Left lung (tissue), 14 donors: Measurements from ENCODE around the gene C10orf90. TPM values are rescaled to one million over a fixed set of nuclear protein-coding genes. Genes with fewer than 3 reads are reported as not detected.

Experiments used
- ATAC-seq: fragments of 200-7000 bp; cut with Tn5 transposase; one replicate; pipeline ENCODE4 v1.9.1; 2020; ENCODE audit warnings: moderate library complexity
- DNase-seq, 4 donors: peaks; one replicate each; pipeline ENCODE4 v3.0.0-alpha.2; 2013 to 2020
- H3K27ac ChIP-seq, 2 donors: fragments of 200-600 bp; sonication (generic) in 1 of 2; one replicate each; pipeline versions ENCODE4 v1.5.0 to v1.8.0; 2020 to 2021
- H3K27me3 ChIP-seq, 2 donors: fragments of 200-600 bp; sonication (generic) in 1 of 2; one replicate each; pipeline versions ENCODE4 v1.5.0 to v1.8.0; 2020 to 2021
- H3K36me3 ChIP-seq, 2 donors: fragments of 200-600 bp; sonication (generic) in 1 of 2; one replicate each; pipeline versions ENCODE4 v1.5.0 to v1.8.0; 2020 to 2021
- H3K4me1 ChIP-seq, 2 donors: fragments of 200-600 bp; one replicate each; pipeline ENCODE4 v1.8.0; 2021
- H3K4me3 ChIP-seq, 2 donors: fragments of 200-600 bp; sonication (generic) in 1 of 2; one replicate each; pipeline versions ENCODE4 v1.5.0 to v1.8.0; 2020 to 2021; ENCODE audit warnings: mild to moderate bottlenecking in 1 of 2
- H3K9me3 ChIP-seq, 2 donors: fragments of 200-600 bp; sonication (generic) in 1 of 2; one replicate each; pipeline versions ENCODE4 v1.5.0 to v1.8.0; 2020 to 2021
- intact Hi-C, 2 donors: fragments of 100-400 bp; cut with DNase I; formaldehyde crosslinking; loops; one replicate each; pipeline versions ENCODE4 v1.11.2 to v1.14.2; 2022
- long read RNA-seq, 12 donors: library from polyadenylated mRNA in 2 of 12; unstranded in 2 of 12; transcript quantifications; one replicate each; pipeline ENCODE4 v2.0.0 and lab custom pipeline, GENCODE V29; 2019 to 2026
- polyA plus RNA-seq, 6 donors: library from polyadenylated mRNA; unstranded; fragments of 120-200 nt; gene quantifications; one replicate each; pipeline ENCODE4 v1.2.1, GENCODE V29; 2013; ENCODE audit not compliant: insufficient read length in 6 of 6
- total RNA-seq, 2 donors: library from RNA; stranded (reverse); fragmentation: NEBNext Ultra II Directional; extraction: Animal tissue kit (Norgen Biotek cat#: 25700); gene quantifications; one replicate each; pipeline ENCODE4 v1.2.1, GENCODE V29; 2021
- TF ChIP-seq, protein P1 (sequence below), 2 donors: fragments of 200-600 bp; sonication (generic) in 1 of 2; IDR thresholded peaks; one replicate each; pipeline versions ENCODE4 v1.5.0 to v1.8.0; 2021; ENCODE audit warnings: antibody characterized with exemption in 2 of 2
- donor health status: DM: no; HTN: yes; CAD: no.
- donor health status: DM: no; HTN: no; CAD: no.

C10orf90 gene, protein sequence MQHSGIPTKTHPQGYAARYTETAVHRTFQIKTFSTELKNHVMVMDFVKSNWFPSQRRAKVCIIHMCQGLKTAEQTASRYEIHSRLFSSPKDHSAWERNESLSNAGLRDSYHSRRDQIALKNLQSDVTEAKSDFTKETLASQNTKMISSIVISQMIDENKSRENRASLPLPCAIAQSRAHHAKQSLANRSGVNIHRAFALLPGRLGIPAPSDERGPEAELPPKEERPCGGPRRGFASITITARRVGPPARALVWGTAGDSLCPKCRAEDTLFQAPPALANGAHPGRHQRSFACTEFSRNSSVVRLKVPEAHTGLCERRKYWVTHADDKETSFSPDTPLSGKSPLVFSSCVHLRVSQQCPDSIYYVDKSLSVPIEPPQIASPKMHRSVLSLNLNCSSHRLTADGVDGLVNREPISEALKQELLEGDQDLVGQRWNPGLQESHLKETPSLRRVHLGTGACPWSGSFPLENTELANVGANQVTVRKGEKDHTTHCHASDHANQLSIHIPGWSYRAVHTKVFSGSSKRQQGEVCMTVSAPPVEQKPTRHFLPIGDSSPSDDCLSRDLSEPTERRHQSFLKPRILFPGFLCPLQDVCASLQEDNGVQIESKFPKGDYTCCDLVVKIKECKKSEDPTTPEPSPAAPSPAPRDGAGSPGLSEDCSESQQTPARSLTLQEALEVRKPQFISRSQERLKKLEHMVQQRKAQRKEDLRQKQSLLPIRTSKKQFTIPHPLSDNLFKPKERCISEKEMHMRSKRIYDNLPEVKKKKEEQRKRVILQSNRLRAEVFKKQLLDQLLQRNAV
- total RNA-seq (not detected), polyA plus RNA-seq (10 to 100 TPM; 12.6 to 29.8 (median 20.5) TPM)
- long read RNA-seq, donor 1, transcript C10orf90-208 (4 exons, 1,025 nt), result major isoform, 6 of 12 reads
- long read RNA-seq, donor 1, partial matches to known transcripts, result 5 of 12 reads
- long read RNA-seq, donor 1, other reads (novel, unspliced or antisense), result 0 of 12 reads
- long read RNA-seq, donor 2, transcript C10orf90-208 (4 exons, 1,025 nt), result major isoform, 5 of 5 reads
- long read RNA-seq, donor 2, partial matches to known transcripts, result 0 of 5 reads
- long read RNA-seq, donor 2, other reads (novel, unspliced or antisense), result 0 of 5 reads
- long read RNA-seq, donor 3, result 0 reads
- long read RNA-seq, donor 4, result 0 reads
- long read RNA-seq, donor 5, transcript C10orf90-208 (4 exons, 1,025 nt), result major isoform, 7 of 7 reads
- long read RNA-seq, donor 5, partial matches to known transcripts, result 0 of 7 reads
- long read RNA-seq, donor 5, other reads (novel, unspliced or antisense), result 0 of 7 reads
- long read RNA-seq, donor 6, partial matches to known transcripts, result 0 of 1 reads
- long read RNA-seq, donor 6, other reads (novel, unspliced or antisense), result 0 of 1 reads
- long read RNA-seq, donor 7, partial matches to known transcripts, result 0 of 1 reads
- long read RNA-seq, donor 7, other reads (novel, unspliced or antisense), result 0 of 1 reads
- long read RNA-seq, donor 8, partial matches to known transcripts, result 0 of 3 reads
- long read RNA-seq, donor 8, other reads (novel, unspliced or antisense), result 0 of 3 reads
- long read RNA-seq, donor 9, result 0 reads
- long read RNA-seq, donor 10, result 0 reads
- long read RNA-seq, donor 11, partial matches to known transcripts, result 0 of 1 reads
- long read RNA-seq, donor 11, other reads (novel, unspliced or antisense), result 0 of 1 reads
- long read RNA-seq, donor 12, partial matches to known transcripts, result 0 of 3 reads
- long read RNA-seq, donor 12, other reads (novel, unspliced or antisense), result 0 of 3 reads

DNA sequence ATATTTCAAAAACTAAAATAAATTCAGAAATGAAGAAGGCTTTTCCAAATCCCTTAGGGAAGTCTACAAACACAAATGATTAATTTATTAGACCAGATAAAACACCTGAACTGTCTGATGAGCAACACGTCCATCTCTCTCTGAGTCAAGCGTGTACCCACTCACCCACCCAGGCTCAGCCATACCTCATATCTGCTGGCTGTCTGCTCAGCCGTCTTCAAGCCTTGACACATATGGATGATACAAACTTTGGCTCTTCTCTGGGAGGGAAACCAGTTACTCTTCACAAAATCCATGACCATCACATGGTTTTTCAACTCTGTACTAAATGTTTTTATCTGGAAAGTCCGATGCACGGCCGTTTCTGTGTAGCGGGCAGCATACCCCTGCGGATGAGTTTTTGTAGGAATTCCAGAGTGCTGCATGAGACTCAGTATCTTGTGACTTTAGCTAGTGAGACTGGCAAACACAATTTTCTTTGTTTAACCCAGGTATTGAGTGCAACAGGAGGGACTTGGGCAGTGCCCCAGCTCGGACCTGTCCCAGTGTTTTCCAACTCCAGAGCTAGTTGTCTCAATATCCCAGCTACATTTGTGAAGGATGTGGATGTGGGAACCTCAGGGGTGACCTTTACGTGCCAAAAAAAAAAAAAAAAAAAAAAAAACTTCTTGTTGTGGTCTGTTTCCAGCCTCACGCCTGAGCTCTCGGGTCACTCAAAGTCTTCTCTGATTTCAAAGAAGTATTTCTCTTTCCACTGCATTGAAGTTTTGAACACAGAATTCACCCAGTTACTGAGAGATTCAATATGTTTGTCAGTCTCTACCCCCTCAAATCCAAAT, at the start of gene C10orf90:
TSS of gene C10orf90 (minus strand) at position 638 of the 839 bp plus-strand sequence. CDS start at position 425, 213 bp downstream.
- no peak for DNase-seq
- no peaks in the 10 kb centered on the region for H3K4me1 ChIP-seq
- intact Hi-C loops, result no loop called here
- TF ChIP-seq, protein P1, sequence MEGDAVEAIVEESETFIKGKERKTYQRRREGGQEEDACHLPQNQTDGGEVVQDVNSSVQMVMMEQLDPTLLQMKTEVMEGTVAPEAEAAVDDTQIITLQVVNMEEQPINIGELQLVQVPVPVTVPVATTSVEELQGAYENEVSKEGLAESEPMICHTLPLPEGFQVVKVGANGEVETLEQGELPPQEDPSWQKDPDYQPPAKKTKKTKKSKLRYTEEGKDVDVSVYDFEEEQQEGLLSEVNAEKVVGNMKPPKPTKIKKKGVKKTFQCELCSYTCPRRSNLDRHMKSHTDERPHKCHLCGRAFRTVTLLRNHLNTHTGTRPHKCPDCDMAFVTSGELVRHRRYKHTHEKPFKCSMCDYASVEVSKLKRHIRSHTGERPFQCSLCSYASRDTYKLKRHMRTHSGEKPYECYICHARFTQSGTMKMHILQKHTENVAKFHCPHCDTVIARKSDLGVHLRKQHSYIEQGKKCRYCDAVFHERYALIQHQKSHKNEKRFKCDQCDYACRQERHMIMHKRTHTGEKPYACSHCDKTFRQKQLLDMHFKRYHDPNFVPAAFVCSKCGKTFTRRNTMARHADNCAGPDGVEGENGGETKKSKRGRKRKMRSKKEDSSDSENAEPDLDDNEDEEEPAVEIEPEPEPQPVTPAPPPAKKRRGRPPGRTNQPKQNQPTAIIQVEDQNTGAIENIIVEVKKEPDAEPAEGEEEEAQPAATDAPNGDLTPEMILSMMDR (IDR thresholded peaks at IDR 0.05), result no peak
- no peak within 1 kb of the TSS for H3K27ac ChIP-seq
- ATAC-seq, result no peak
- H3K4me3 ChIP-seq, result no peak within 1 kb of the TSS
- peaks cover 0 to 2% of the 10 kb centered on the region in 2 donors for H3K9me3 ChIP-seq
- peaks cover 0 to 21% of the 10 kb centered on the region in 2 donors for H3K27me3 ChIP-seq
- H3K36me3 ChIP-seq, result no peaks in the 10 kb centered on the region

DNA sequence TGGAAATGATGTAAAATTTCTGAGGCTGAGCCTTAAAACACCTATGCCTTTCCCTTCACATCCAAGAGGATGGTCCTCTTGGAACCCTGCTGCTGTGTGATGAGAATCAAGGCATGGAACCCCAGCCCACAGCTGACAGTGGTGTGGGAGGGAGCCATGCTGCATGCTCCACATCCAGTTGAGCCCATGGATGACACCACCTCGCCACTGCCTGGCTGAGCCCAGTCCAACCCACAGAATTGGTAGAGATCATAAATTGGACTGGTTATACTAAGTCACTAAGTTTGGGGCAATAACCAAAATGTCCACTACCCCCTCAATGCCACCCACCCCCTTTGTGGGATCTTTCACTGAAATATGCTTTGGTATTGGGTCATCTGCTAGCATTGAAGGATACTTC, 45.9 kb upstream of the C10orf90 start:
- Histone ChIP-seq H3K4me3 (no peak overlapping the region), H3K9me3 (peaks cover 0 to under 1% of the 10 kb centered on the region in 2 donors), H3K36me3 (no peaks in the 10 kb centered on the region), H3K27ac (no peak overlapping the region), H3K27me3 (no peaks in the 10 kb centered on the region), H3K4me1 (no peaks in the 10 kb centered on the region)
- intact Hi-C loops, result no loop called here
- TF ChIP-seq, protein P1 (IDR thresholded peaks at IDR 0.05), result no peak
- ATAC-seq (no peak), DNase-seq (no peak)

DNA sequence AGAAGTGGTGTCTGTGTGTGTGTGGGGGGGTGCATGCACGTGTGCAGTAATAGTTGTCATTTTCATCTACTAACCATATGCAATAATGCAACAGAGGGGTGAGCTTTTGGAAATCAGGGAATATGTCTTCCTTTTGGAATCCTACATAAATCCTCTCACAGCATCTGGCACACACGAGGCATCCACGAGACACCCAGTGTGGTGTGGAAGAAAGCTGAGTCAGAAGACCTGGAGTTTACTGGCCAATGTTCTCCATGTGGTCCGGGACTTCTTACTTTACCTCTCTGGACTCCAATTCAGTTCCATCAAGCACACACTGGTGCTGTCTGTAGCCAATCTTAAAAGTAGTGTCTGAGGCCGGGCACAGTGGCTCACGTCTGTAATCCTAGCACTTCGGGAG, 43.1 kb upstream of the C10orf90 start:
- ATAC-seq (no peak), DNase-seq (no peak)
- Histone ChIP-seq H3K9me3 (peaks cover 0 to 11% of the 10 kb centered on the region in 2 donors), H3K36me3 (no peaks in the 10 kb centered on the region), H3K4me3 (no peak overlapping the region), H3K27ac (no peak overlapping the region), H3K4me1 (no peaks in the 10 kb centered on the region), H3K27me3 (no peaks in the 10 kb centered on the region)
- TF ChIP-seq, protein P1 (IDR thresholded peaks at IDR 0.05), result no peak
- intact Hi-C loops, result no loop called here

DNA sequence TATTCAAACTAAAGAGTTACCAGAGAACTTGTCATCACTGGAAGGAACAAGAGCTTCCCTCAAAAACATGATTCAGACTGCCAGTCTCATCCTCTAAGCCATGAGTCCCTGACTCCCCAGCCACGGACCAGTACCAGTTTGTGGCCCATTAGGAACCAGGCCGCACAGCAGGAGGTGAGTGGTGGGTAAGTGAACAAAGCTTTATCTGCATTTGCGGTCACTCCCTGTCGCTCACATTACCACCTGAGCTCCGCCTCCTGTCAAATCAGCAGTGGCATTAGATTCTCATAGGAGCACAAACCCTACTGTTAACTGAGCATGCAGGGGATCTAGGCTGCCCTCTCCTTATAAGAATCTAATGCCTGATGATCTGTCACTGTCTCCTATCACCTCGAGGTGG, 42.2 kb upstream of the C10orf90 start:
- ATAC-seq (no peak), DNase-seq (no peak)
- no peaks in the 10 kb centered on the region for H3K4me1 ChIP-seq
- no peak overlapping the region for H3K4me3 ChIP-seq
- no peaks in the 10 kb centered on the region for H3K36me3 ChIP-seq
- no peaks in the 10 kb centered on the region for H3K27me3 ChIP-seq
- TF ChIP-seq, protein P1 (IDR thresholded peaks at IDR 0.05), result no peak
- peaks cover 0 to 11% of the 10 kb centered on the region in 2 donors for H3K9me3 ChIP-seq
- no peak overlapping the region for H3K27ac ChIP-seq
- intact Hi-C loops, result no loop called here
